Non-pigmented ciliary epithelial cell (primary cell): ENCODE measurements around the gene PTH2.

ENCODE experiments used
- DNase-seq: peaks from one replicate; pipeline ENCODE4 v3.0.0-alpha.2; 2010; ENCODE audit warnings: low read depth

PTH2 gene

GRCh38 chr19:49409441-49410029 lies 13.7 kb downstream of the PTH2 start:
- no peak for DNase-seq

GRCh38 chr19:49408816-49409440 lies 14.3 kb downstream of the PTH2 start:
- no peak for DNase-seq

GRCh38 chr19:49407482-49408015 lies 15.7 kb downstream of the PTH2 start:
- no peak for DNase-seq

GRCh38 chr19:49407079-49407478 lies 16.2 kb downstream of the PTH2 start:
- DNase-seq: no peak

GRCh38 chr19:49403404-49404187 lies 19.6 kb downstream of the PTH2 start:
- DNase-seq: no peak

- no peak for DNase-seq
Observed at GRCh38 chr19:49400029-49400428, 23.2 kb downstream of the PTH2 start.

- no peak for DNase-seq
Observed at GRCh38 chr19:49398931-49399330, 24.3 kb downstream of the PTH2 start.

- no peak for DNase-seq
Observed at GRCh38 chr19:49398001-49398615, 25.1 kb downstream of the PTH2 start.

GRCh38 chr19:49396738-49397505 lies 26.3 kb downstream of the PTH2 start:
- DNase-seq: no peak

GRCh38 chr19:49395581-49396407 lies 27.4 kb downstream of the PTH2 start:
- DNase-seq: no peak

- no peak for DNase-seq
Observed at GRCh38 chr19:49393881-49394280, 29.4 kb downstream of the PTH2 start.

- peak; percentile 19 for DNase-seq
Observed at GRCh38 chr19:49391581-49392399, 31.5 kb downstream of the PTH2 start.

- DNase-seq: no peak
Observed at GRCh38 chr19:49390929-49391359, 32.3 kb downstream of the PTH2 start.

GRCh38 chr19:49390131-49390928 lies 32.9 kb downstream of the PTH2 start:
- DNase-seq: no peak

GRCh38 chr19:49389406-49389805 lies 33.8 kb downstream of the PTH2 start:
- no peak for DNase-seq

- no peak for DNase-seq
Observed at GRCh38 chr19:49387936-49388372, 35.3 kb downstream of the PTH2 start, which contains the start of gene KASH5. Gene KASH5, plus strand, starts transcription at chr19:49388249. Its CDS starts 2,635 bp downstream, at chr19:49390884.

GRCh38 chr19:49383599-49383998 lies 39.6 kb downstream of the PTH2 start:
- no peak for DNase-seq

- no peak for DNase-seq
Observed at GRCh38 chr19:49382639-49383038, 40.6 kb downstream of the PTH2 start.

- DNase-seq: no peak
Observed at GRCh38 chr19:49380391-49380790, 42.9 kb downstream of the PTH2 start.
